Measurements from ENCODE around the gene CCDC92.

The CCDC92 gene

GRCh38 chr12:123908884-123909725 lies 63.5 kb downstream of the CCDC92 start:
- Histone ChIP-seq H4K20me1 (ENCODE audit: control insufficient read depth, insufficient read depth, low read depth, low read length) (no peaks in the 10 kb centered on the region), H3K9me2 (replicated peaks; ENCODE audit: control insufficient read depth, low read length) (no peaks in the 10 kb centered on the region), H3K36me3 (ENCODE audit: control insufficient read depth, low read length) (no peaks in the 10 kb centered on the region), H3K27me3 (ENCODE audit: control insufficient read depth, low read length) (peaks cover 5% of the 10 kb centered on the region; the same call in 1 of the 2 replicates), H3K9me3 (ENCODE audit: control insufficient read depth, insufficient read depth, low read length) (no peaks in the 10 kb centered on the region), H3K4me1 (ENCODE audit: control insufficient read depth, low read length) (peaks cover 5% of the 10 kb centered on the region), H3K79me2 (ENCODE audit: control insufficient read depth, low read length) (no peaks in the 10 kb centered on the region), H3F3A (ENCODE audit: control insufficient read depth, insufficient read depth) (peaks cover 11% of the 10 kb centered on the region), H3K4me2 (ENCODE audit: low read length) (no peak overlapping the region), H3K4me3 (ENCODE audit: low read length) (no peak overlapping the region), H3K27ac (ENCODE audit: low read depth, low read length) (no peak overlapping the region)
- TF ChIP-seq CTCF (IDR thresholded peaks at IDR 0.05; ENCODE audit: low read depth, low read length, poor library complexity, severe bottlenecking) (no peak), EZH2phosphoT487 (IDR thresholded peaks at IDR 0.05; ENCODE audit: borderline replicate concordance, low read length) (no peak)

GRCh38 chr12:123907726-123908476 lies 64.7 kb downstream of the CCDC92 start:
- no peak overlapping the region for H3K4me2 ChIP-seq (ENCODE audit: low read length)
- H3K4me3 ChIP-seq (ENCODE audit: low read length): no peak overlapping the region
- no peak overlapping the region for H3K27ac ChIP-seq (ENCODE audit: low read depth, low read length)
- peaks cover 5% of the 10 kb centered on the region for H3K4me1 ChIP-seq (ENCODE audit: control insufficient read depth, low read length)
- H3K79me2 ChIP-seq (ENCODE audit: control insufficient read depth, low read length): no peaks in the 10 kb centered on the region
- H3K36me3 ChIP-seq (ENCODE audit: control insufficient read depth, low read length): no peaks in the 10 kb centered on the region
- no peak for TF ChIP-seq EZH2phosphoT487 (IDR thresholded peaks at IDR 0.05; ENCODE audit: borderline replicate concordance, low read length)
- no peak for TF ChIP-seq CTCF (IDR thresholded peaks at IDR 0.05; ENCODE audit: low read depth, low read length, poor library complexity, severe bottlenecking)
- H3K27me3 ChIP-seq (ENCODE audit: control insufficient read depth, low read length): peaks cover 7% of the 10 kb centered on the region; the same call in 1 of the 2 replicates
- H4K20me1 ChIP-seq (ENCODE audit: control insufficient read depth, insufficient read depth, low read depth, low read length): no peaks in the 10 kb centered on the region
- H3K9me2 ChIP-seq (replicated peaks; ENCODE audit: control insufficient read depth, low read length): no peaks in the 10 kb centered on the region
- no peaks in the 10 kb centered on the region for H3K9me3 ChIP-seq (ENCODE audit: control insufficient read depth, insufficient read depth, low read length)
- H3F3A ChIP-seq (ENCODE audit: control insufficient read depth, insufficient read depth): peaks cover 8% of the 10 kb centered on the region

DNA sequence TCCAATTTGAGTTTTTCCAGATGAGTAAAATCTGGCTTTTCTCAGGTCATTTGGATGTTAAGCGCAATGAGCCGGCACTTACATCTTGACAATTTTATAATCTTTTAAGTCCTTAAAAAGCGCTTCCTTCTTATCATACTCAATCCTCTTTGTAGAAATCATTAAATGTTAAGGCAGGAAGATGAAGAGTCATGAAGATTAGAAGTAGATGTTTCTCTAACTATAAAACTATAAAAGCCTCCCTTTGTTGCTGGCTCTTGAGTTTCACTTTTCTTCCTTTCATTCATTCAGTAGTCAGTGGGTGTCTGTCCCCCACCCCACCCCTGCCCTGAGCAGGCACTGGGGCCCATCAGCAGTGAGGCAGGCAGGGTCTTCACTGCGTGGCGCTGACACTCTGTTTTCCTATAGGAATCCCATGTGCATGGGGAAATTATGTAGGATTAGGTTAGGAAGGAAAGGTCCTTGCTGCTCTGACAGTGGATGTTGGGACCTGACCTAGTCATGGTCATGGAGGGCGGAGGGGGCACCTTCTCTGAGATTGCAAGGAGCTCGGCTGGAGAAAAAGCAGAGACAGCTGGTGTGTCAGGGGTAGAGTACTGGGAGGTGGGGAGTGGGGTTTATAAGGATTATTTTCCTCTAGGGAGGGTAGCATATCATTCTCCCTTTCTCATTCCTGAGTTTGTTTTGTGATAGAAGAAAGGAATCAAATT lies 65.8 kb downstream of the CCDC92 start:
- Histone ChIP-seq H3K4me3 (ENCODE audit: low read length) (no peak overlapping the region), H3K9me3 (ENCODE audit: control insufficient read depth, insufficient read depth, low read length) (no peaks in the 10 kb centered on the region), H4K20me1 (ENCODE audit: control insufficient read depth, insufficient read depth, low read depth, low read length) (no peaks in the 10 kb centered on the region), H3K4me2 (ENCODE audit: low read length) (no peak overlapping the region), H3K36me3 (ENCODE audit: control insufficient read depth, low read length) (no peaks in the 10 kb centered on the region), H3K79me2 (ENCODE audit: control insufficient read depth, low read length) (no peaks in the 10 kb centered on the region), H3K27ac (ENCODE audit: low read depth, low read length) (no peak overlapping the region), H3F3A (ENCODE audit: control insufficient read depth, insufficient read depth) (peaks cover 7% of the 10 kb centered on the region), H3K4me1 (ENCODE audit: control insufficient read depth, low read length) (peaks cover 5% of the 10 kb centered on the region), H3K27me3 (ENCODE audit: control insufficient read depth, low read length) (peaks cover 7% of the 10 kb centered on the region; the same call in 1 of the 2 replicates), H3K9me2 (replicated peaks; ENCODE audit: control insufficient read depth, low read length) (no peaks in the 10 kb centered on the region)
- TF ChIP-seq EZH2phosphoT487 (IDR thresholded peaks at IDR 0.05; ENCODE audit: borderline replicate concordance, low read length) (no peak), CTCF (IDR thresholded peaks at IDR 0.05; ENCODE audit: low read depth, low read length, poor library complexity, severe bottlenecking) (no peak)
